Parathyroid adenoma (tissue), 2 donors: ENCODE data around the gene PHETA2.

ENCODE experiments used
- H2AFZ ChIP-seq: fragments of 300-600 bp; sonication (generic); one replicate; pipeline ENCODE4 v1.7.0; 2017; ENCODE audit warnings: antibody characterized with exemption, mild to moderate bottlenecking
- H3K27ac ChIP-seq: fragments of 300-600 bp; sonication (generic); one replicate; pipeline ENCODE4 v1.7.0; 2017
- H3K27me3 ChIP-seq: fragments of 300-600 bp; sonication (generic); one replicate; pipeline ENCODE4 v1.7.0; 2017; ENCODE audit warnings: low read length; ENCODE audit not compliant: control insufficient read depth, insufficient read depth
- H3K36me3 ChIP-seq: fragments of 300-600 bp; sonication (generic); one replicate; pipeline ENCODE4 v1.7.0; 2017; ENCODE audit warnings: low read length; ENCODE audit not compliant: control insufficient read depth, insufficient read depth
- H3K4me1 ChIP-seq: fragments of 300-600 bp; sonication (generic); one replicate; pipeline ENCODE4 v1.7.0; 2017; ENCODE audit warnings: control low read depth
- H3K4me2 ChIP-seq: fragments of 300-600 bp; sonication (generic); one replicate; pipeline ENCODE4 v1.7.0; 2017; ENCODE audit warnings: low read length
- H3K4me3 ChIP-seq: fragments of 300-600 bp; sonication (generic); one replicate; pipeline ENCODE4 v1.7.0; 2017; ENCODE audit warnings: low read depth, low read length
- H3K79me2 ChIP-seq: fragments of 300-600 bp; sonication (generic); one replicate; pipeline ENCODE4 v1.7.0; 2017; ENCODE audit warnings: control low read depth
- H3K9ac ChIP-seq: fragments of 300-600 bp; sonication (generic); one replicate; pipeline ENCODE4 v1.7.0; 2017; ENCODE audit warnings: mild to moderate bottlenecking
- H3K9me3 ChIP-seq: fragments of 300-600 bp; sonication (generic); one replicate; pipeline ENCODE4 v1.7.0; 2017; ENCODE audit warnings: low read length; ENCODE audit not compliant: control insufficient read depth
- TF ChIP-seq, protein P1 (sequence below): fragments of 300-600 bp; sonication (generic); IDR thresholded peaks from one replicate; pipeline ENCODE4 v1.7.0; 2017; ENCODE audit warnings: antibody characterized with exemption, mild to moderate bottlenecking
- donor health status: primary hyperparathyroidism.

Gene PHETA2

DNA sequence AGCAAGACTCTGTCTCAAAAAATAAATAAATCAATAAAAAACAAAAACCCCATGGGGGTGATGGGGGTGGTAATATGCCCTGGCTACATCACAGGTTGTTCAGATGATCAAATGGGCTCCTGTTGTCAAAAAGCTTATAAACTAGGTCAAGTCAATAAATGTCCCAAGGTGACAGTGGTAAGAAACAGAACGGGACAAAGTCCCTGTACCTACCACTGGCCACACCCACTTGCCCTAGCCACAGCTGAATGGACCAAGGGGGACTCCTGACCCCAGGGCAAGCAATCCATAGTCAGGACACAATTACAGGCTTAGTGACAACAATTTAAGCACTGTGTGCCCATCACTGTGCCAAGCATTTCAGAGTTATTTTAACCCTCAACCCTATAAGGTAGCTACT is 9.4 kb upstream of the PHETA2 start:
- no peaks in the 10 kb centered on the region for H3K36me3 ChIP-seq
- H3K9ac ChIP-seq: no peak overlapping the region
- TF ChIP-seq, protein P1, sequence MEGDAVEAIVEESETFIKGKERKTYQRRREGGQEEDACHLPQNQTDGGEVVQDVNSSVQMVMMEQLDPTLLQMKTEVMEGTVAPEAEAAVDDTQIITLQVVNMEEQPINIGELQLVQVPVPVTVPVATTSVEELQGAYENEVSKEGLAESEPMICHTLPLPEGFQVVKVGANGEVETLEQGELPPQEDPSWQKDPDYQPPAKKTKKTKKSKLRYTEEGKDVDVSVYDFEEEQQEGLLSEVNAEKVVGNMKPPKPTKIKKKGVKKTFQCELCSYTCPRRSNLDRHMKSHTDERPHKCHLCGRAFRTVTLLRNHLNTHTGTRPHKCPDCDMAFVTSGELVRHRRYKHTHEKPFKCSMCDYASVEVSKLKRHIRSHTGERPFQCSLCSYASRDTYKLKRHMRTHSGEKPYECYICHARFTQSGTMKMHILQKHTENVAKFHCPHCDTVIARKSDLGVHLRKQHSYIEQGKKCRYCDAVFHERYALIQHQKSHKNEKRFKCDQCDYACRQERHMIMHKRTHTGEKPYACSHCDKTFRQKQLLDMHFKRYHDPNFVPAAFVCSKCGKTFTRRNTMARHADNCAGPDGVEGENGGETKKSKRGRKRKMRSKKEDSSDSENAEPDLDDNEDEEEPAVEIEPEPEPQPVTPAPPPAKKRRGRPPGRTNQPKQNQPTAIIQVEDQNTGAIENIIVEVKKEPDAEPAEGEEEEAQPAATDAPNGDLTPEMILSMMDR: no peak
- no peaks in the 10 kb centered on the region for H3K4me1 ChIP-seq
- H3K4me3 ChIP-seq: no peak overlapping the region
- H3K79me2 ChIP-seq: no peaks in the 10 kb centered on the region
- H2AFZ ChIP-seq: no peak overlapping the region
- H3K9me3 ChIP-seq: no peaks in the 10 kb centered on the region
- no peak overlapping the region for H3K27ac ChIP-seq
- H3K4me2 ChIP-seq: no peak overlapping the region
- no peaks in the 10 kb centered on the region for H3K27me3 ChIP-seq

DNA sequence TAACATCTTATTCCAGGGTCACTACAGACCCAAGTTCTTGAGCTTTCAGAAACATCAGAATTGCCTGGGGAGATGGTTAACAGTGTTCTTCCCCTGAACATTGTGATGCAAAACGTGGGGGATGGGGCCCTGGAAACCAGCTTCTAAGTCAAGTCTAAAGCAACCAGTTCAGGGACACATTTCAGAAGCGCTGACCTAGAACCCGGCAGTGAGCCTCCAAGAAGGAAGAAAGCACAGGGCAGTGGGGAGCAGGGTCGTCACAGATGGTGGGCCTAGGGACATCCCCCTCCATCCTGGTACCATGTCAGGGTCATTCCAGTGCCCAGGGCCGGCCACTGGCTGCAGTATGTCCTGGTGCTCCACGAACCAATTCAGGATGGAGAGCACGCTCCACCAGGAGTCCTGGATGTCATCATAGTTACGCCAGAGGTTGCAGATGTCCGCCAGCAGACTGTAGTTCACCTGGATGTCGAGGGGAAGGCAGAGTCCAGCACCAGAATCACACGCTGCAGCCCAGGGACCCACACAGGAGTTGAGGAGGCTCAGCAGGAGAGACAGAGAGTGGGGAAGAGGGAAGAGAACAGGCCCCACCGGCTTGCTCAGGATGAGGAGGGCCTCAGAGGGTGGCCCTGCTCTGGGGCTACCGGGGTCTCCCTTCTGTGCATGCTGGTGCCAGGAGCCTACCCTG is 8.5 kb upstream of the PHETA2 start:
- Histone ChIP-seq H2AFZ (no peak overlapping the region), H3K27me3 (no peaks in the 10 kb centered on the region), H3K9me3 (no peaks in the 10 kb centered on the region), H3K4me1 (peaks cover 2% of the 10 kb centered on the region), H3K36me3 (no peaks in the 10 kb centered on the region), H3K27ac (no peak overlapping the region), H3K79me2 (no peaks in the 10 kb centered on the region), H3K4me3 (no peak overlapping the region), H3K9ac (no peak overlapping the region), H3K4me2 (no peak overlapping the region)
- TF ChIP-seq, protein P1: no peak

DNA sequence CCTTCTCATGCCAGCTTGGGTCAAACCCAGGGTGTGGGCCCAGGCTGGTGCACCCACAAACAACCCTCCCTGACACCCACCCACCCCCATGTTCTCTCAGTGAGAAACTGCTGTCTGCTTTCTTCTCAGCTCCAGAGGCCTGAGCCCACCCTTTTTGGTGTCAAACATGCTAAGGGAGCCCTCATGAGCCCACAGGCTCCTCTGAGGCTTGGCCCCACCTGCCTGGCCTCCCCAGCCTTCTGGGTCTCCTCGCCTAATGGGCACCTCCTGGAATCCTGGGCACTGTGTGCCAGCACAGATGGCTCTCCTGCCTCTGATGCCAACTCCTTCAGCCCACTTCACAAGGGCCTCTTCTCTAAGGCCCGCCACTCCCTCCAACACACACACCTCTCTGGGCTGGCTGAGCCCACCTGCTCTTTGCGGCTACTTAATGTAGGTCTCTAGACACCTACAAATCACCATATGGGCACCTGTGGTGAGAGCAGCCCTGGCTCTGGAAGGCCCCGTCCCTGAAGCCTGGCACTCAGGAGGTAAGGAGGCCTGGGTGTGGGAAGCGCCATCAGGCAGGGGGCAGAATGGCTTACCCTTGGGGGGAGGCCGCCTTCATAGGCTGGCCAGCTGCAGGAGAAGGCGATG is 7.8 kb upstream of the PHETA2 start:
- Histone ChIP-seq H3K9me3 (no peaks in the 10 kb centered on the region), H3K4me3 (no peak overlapping the region), H3K9ac (no peak overlapping the region), H2AFZ (no peak overlapping the region), H3K4me1 (peaks cover 4% of the 10 kb centered on the region), H3K4me2 (no peak overlapping the region), H3K27me3 (no peaks in the 10 kb centered on the region), H3K36me3 (no peaks in the 10 kb centered on the region), H3K27ac (no peak overlapping the region), H3K79me2 (no peaks in the 10 kb centered on the region)
- TF ChIP-seq, protein P1: no peak

DNA sequence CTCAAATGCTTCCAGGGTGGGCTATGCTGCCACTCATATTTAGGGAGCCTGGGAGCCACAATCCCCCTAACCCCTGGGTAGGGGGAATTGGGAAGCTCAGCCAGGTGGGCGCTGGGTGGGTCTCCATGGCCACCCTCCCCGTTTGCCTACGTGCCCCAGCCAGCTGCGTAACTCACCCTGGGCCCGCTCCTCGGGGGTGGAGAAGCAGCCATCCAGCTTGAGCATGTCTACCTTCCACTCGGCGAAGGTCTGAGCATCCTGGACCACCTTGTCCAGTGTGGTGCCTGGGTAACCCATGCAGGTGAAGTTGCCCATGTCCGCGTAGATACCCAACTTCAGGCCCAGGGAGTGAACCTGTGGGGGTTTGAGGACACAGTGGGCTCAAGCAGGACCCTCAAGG is 7.1 kb upstream of the PHETA2 start:
- Histone ChIP-seq H2AFZ (no peak overlapping the region), H3K4me2 (no peak overlapping the region), H3K36me3 (no peaks in the 10 kb centered on the region), H3K79me2 (no peaks in the 10 kb centered on the region), H3K4me1 (peaks cover 8% of the 10 kb centered on the region), H3K9me3 (no peaks in the 10 kb centered on the region), H3K9ac (no peak overlapping the region), H3K4me3 (no peak overlapping the region), H3K27ac (no peak overlapping the region), H3K27me3 (no peaks in the 10 kb centered on the region)
- TF ChIP-seq, protein P1: no peak
